Body of pancreas (tissue), 4 donors: ENCODE measurements around the gene CXCR1. TPM values are rescaled to one million over a fixed set of nuclear protein-coding genes. Genes with fewer than 3 reads are reported as not detected.
A peak's percentile ranks its signal among the peaks of the same experiment; 100 is the strongest.

Source experiments
- ATAC-seq: fragments of 150-250 bp; one replicate; pipeline ENCODE4 v1.9.1; 2016
- DNase-seq, 4 donors: peaks; one replicate each; pipeline ENCODE4 v3.0.0-alpha.2; 2019
- H3K27ac ChIP-seq, 4 donors: fragments of 200-600 bp; sonication (generic); 1 replicate in 3 of 4; 2 replicates in 1 of 4; pipeline versions ENCODE4 v1.5.1 to v1.6.1; 2016 to 2019; ENCODE audit warnings: mild to moderate bottlenecking in 1 of 4, mixed read lengths in 1 of 4, moderate library complexity in 1 of 4
- H3K27me3 ChIP-seq, 2 donors: fragments of 200-600 bp; sonication (generic); one replicate each; pipeline ENCODE4 v1.6.0; 2016; ENCODE audit warnings: mild to moderate bottlenecking in 1 of 2
- H3K36me3 ChIP-seq, 2 donors: fragments of 200-600 bp; sonication (generic); replicated peaks in 1 of 2; 2 replicates each; pipeline ENCODE4 v1.5.1; 2016; ENCODE audit warnings: low read depth in 2 of 2; ENCODE audit not compliant: insufficient read depth in 1 of 2
- H3K4me1 ChIP-seq: fragments of 200-600 bp; sonication (generic); one replicate; pipeline ENCODE4 v1.6.0; 2016
- H3K4me3 ChIP-seq, 2 donors: fragments of 200-600 bp; sonication (generic); 1 replicate in 1 of 2; 2 replicates in 1 of 2; pipeline ENCODE4 v1.5.1; 2016 to 2019
- H3K9me3 ChIP-seq, 3 donors: fragments of 200-600 bp; sonication (generic); 1 replicate in 2 of 3; 2 replicates in 1 of 3; pipeline ENCODE4 v1.5.1; 2016
- CTCF ChIP-seq, 7 experiments: fragments of 450-650 bp in 4 of 7; fragments of 200-600 bp in 3 of 7; sonication (generic) in 3 of 7; IDR thresholded peaks; one replicate each; pipeline ENCODE4 v1.5.1; 2016 to 2019; ENCODE audit warnings: antibody characterized with exemption in 7 of 7
- POLR2A ChIP-seq, 3 donors: fragments of 450-650 bp; IDR thresholded peaks; one replicate each; pipeline ENCODE4 v1.6.1; 2016; ENCODE audit warnings: antibody characterized with exemption in 3 of 3, mild to moderate bottlenecking in 2 of 3
- WGBS, 2 donors: methylation state at CpG; one replicate each; pipeline ENCODE4 v1.1.5; 2017; 5-methylcytosine and 5-hydroxymethylcytosine counted together
- intact Hi-C: fragments of 100-400 bp; cut with DNase I; formaldehyde crosslinking; loops from one replicate; pipeline ENCODE4 v1.15.1; 2023
- total RNA-seq, 2 donors: library from RNA; depleted of rRNA; stranded (reverse); fragments of >200 nt; gene quantifications; one replicate each; pipeline ENCODE4 v1.1.0, GENCODE V29; 2016

CXCR1 gene
- total RNA-seq, 2 donors from 2014 or later: not detected

DNA sequence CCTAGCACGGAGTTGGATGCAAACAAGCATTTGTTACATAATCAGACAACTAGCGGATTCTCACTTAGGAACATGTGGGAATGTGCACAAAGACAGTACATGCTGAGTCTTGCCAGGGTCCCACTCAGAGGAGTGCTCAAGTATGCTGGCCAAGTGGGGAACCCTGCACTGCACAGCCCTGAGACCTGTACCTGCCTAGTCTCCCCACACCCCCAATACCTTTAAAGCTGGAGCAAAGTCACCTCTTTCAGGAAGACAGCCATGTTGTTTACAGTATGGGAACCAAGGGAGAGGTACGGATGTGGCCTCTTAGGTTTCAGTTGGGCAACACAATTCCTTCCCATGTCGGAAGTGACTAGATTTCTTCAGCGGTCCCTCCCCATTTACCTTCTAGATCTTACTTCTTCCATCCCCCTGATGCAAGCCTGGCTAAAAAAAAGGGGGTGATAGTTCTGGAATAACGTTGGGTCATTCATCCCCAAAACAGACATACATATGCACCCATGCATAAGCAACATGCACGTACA, 10.7 kb downstream of the CXCR1 start:
- 68 to 79% methylated on average over 7 of the region's 7 CpGs for WGBS, 2 donors
- Histone ChIP-seq H3K9me3 (no peaks in the 10 kb centered on the region), H3K36me3 (no peaks in the 10 kb centered on the region), H3K4me3 (no peak overlapping the region), H3K4me1 (no peaks in the 10 kb centered on the region), H3K27me3 (no peaks in the 10 kb centered on the region), H3K27ac (no peak overlapping the region)
- no peak for DNase-seq
- intact Hi-C loops: no loop called here
- TF ChIP-seq POLR2A (IDR thresholded peaks at IDR 0.05) (no peak), CTCF (IDR thresholded peaks at IDR 0.05) (no peak)
- no peak for ATAC-seq

- DNase-seq: peak; percentile 15 to 79 (median 26)
- Histone ChIP-seq H3K4me3 (no peak overlapping the region), H3K27ac (no peak overlapping the region), H3K36me3 (no peaks in the 10 kb centered on the region), H3K4me1 (no peaks in the 10 kb centered on the region), H3K9me3 (no peaks in the 10 kb centered on the region), H3K27me3 (no peaks in the 10 kb centered on the region)
- WGBS, 2 donors: 25 to 31% methylated on average over 1 of the region's 1 CpG
- peak; percentile 48 for ATAC-seq
- TF ChIP-seq POLR2A (IDR thresholded peaks at IDR 0.05) (no peak), CTCF (IDR thresholded peaks at IDR 0.05) (no peak)
- intact Hi-C loops: no loop called here
Observed at GRCh38 chr2:218152777-218153176, 14.0 kb downstream of the CXCR1 start.

DNA sequence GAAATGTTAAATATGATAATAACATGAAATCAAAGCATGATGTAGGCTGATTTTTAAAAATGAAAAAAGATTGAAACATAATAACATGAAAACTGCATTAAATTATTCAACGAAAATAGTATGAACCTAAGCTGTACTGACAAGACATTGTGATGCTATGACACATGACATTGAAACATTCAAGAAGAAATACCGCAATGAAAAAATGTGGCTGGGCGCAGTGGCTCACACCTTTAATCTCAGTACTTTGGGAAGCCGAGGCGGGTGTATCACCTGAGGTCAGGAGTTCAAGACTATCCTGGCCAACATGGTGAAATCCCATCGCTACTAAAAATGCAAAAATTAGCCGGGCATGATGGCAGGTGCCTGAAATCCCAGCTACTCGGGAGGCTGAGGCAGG, 14.6 kb downstream of the CXCR1 start:
- ATAC-seq (no peak), DNase-seq (no peak)
- no peaks in the 10 kb centered on the region for H3K4me1 ChIP-seq
- no peak for TF ChIP-seq CTCF (IDR thresholded peaks at IDR 0.05)
- no peak for TF ChIP-seq POLR2A (IDR thresholded peaks at IDR 0.05)
- intact Hi-C loops: no loop called here
- 83 to 87% methylated on average over 8 of the region's 8 CpGs for WGBS, 2 donors
- no peak overlapping the region for H3K4me3 ChIP-seq
- H3K9me3 ChIP-seq: no peaks in the 10 kb centered on the region
- no peak overlapping the region for H3K27ac ChIP-seq
- H3K27me3 ChIP-seq: no peaks in the 10 kb centered on the region
- H3K36me3 ChIP-seq: no peaks in the 10 kb centered on the region

- Histone ChIP-seq H3K4me1 (no peaks in the 10 kb centered on the region), H3K36me3 (no peaks in the 10 kb centered on the region), H3K27me3 (no peaks in the 10 kb centered on the region), H3K4me3 (no peak overlapping the region), H3K9me3 (no peaks in the 10 kb centered on the region), H3K27ac (no peak overlapping the region)
- intact Hi-C loops: no loop called here
- TF ChIP-seq POLR2A (IDR thresholded peaks at IDR 0.05) (no peak), CTCF (IDR thresholded peaks at IDR 0.05) (no peak)
- 70% methylated on average over 5 of the region's 5 CpGs for WGBS, 2 donors
- ATAC-seq (no peak), DNase-seq (no peak)
Observed at GRCh38 chr2:218149848-218150440, 16.8 kb downstream of the CXCR1 start.

GRCh38 chr2:218149098-218149497, 17.7 kb downstream of the CXCR1 start:
- TF ChIP-seq POLR2A (IDR thresholded peaks at IDR 0.05): no peak
- no peak for TF ChIP-seq CTCF (IDR thresholded peaks at IDR 0.05)

More at GRCh38 chr2:218149098-218149497, 17.7 kb downstream of the CXCR1 start:
- WGBS, 2 donors: 42 to 63% methylated on average over 5 of the region's 5 CpGs
- Histone ChIP-seq H3K36me3 (no peaks in the 10 kb centered on the region), H3K9me3 (no peaks in the 10 kb centered on the region), H3K27me3 (no peaks in the 10 kb centered on the region), H3K4me3 (no peak overlapping the region), H3K4me1 (no peaks in the 10 kb centered on the region), H3K27ac (no peak overlapping the region)
- DNase-seq (no peak), ATAC-seq (no peak)
- intact Hi-C loops: no loop called here
